A673 (cell line): ENCODE data around the gene THNSL1. TPM values are rescaled to one million over a fixed set of nuclear protein-coding genes. Genes with fewer than 3 reads are reported as not detected.
A peak's percentile ranks its signal among the peaks of the same experiment; 100 is the strongest.

Source experiments
- BruUV-seq: library from RNA; stranded (reverse); fragments of 400-500 nt; replicated peaks from 2 replicates; lab custom pipeline; 2021; lab: Mats Ljungman, UMichigan
- CTCF ChIA-PET: fragments of 300-600 bp; sonication (Branson Sonifier 250); formaldehyde crosslinking; loops from one replicate; lab custom pipeline; 2022; ENCODE audit warnings: antibody characterized with exemption; lab: Charles Lee
- POLR2A ChIA-PET: fragments of 300-600 bp; sonication (Branson Sonifier 250); formaldehyde crosslinking; loops from one replicate; lab custom pipeline; 2022; ENCODE audit warnings: antibody characterized with exemption; ENCODE audit not compliant: low non-redundant PET; lab: Charles Lee
- DNase-seq: peaks from one replicate; pipeline ENCODE4 v3.0.0-alpha.2; 2015; ENCODE audit warnings: low spot score
- H3K27ac ChIP-seq: fragments of 200-600 bp; sonication (generic); 2 replicates; pipeline ENCODE4 v1.5.1; 2016; ENCODE audit warnings: mixed run types, low read depth, mild to moderate bottlenecking, mixed read lengths, antibody characterized with exemption, low read length; ENCODE audit not compliant: poor library complexity, severe bottlenecking
- H3K27me3 ChIP-seq: fragments of 200-600 bp; sonication (generic); replicated peaks from 2 replicates; pipeline ENCODE4 v1.6.1; 2017; ENCODE audit warnings: mixed run types, low read depth, mild to moderate bottlenecking, mixed read lengths, antibody characterized with exemption, low read length; ENCODE audit not compliant: insufficient read depth, poor library complexity
- H3K36me3 ChIP-seq: fragments of 200-600 bp; sonication (generic); 2 replicates; pipeline ENCODE4 v1.6.1; 2016; ENCODE audit warnings: mixed run types, mild to moderate bottlenecking, mixed read lengths, antibody characterized with exemption, low read length; ENCODE audit not compliant: insufficient read depth, poor library complexity, severe bottlenecking
- H3K4me1 ChIP-seq: fragments of 200-600 bp; sonication (generic); 2 replicates; pipeline ENCODE4 v1.6.1; 2017; ENCODE audit warnings: mixed run types, mild to moderate bottlenecking, mixed read lengths, antibody characterized with exemption, low read length; ENCODE audit not compliant: insufficient read depth, poor library complexity, severe bottlenecking
- H3K4me3 ChIP-seq: fragments of 200-600 bp; sonication (generic); 2 replicates; pipeline ENCODE4 v1.5.1; 2016; ENCODE audit warnings: low read depth, mixed run types, mild to moderate bottlenecking, mixed read lengths, low read length; ENCODE audit not compliant: poor library complexity, severe bottlenecking
- H3K9me3 ChIP-seq: fragments of 200-600 bp; sonication (generic); 2 replicates; pipeline ENCODE4 v1.6.1; 2016; ENCODE audit warnings: mixed run types, low read depth, mild to moderate bottlenecking, mixed read lengths, antibody characterized with exemption, low read length; ENCODE audit not compliant: poor library complexity, severe bottlenecking
- CTCF ChIP-seq: fragments of 300-800, 200-600 bp; sonication (generic); conservative IDR thresholded peaks from 2 replicates; pipeline ENCODE4 v1.5.1; 2017; ENCODE audit warnings: low read depth, mild to moderate bottlenecking, antibody characterized with exemption, low read length, moderate library complexity, mixed read lengths
- EZH2 ChIP-seq: fragments of 200-600 bp; sonication (generic); IDR thresholded peaks from 2 replicates; pipeline ENCODE4 v1.6.1; 2017; ENCODE audit warnings: borderline replicate concordance, low read depth, mild to moderate bottlenecking, mixed read lengths, antibody characterized with exemption, low read length; ENCODE audit not compliant: poor library complexity, severe bottlenecking
- intact Hi-C: fragments of 100-400 bp; cut with micrococcal nuclease; formaldehyde crosslinking; loops from one replicate; pipeline ENCODE4 v1.10.0; 2022; ENCODE audit not compliant: unreplicated experiment
- total RNA-seq: library from RNA; stranded (reverse); gene quantifications from 2 replicates; pipeline ENCODE4 v1.2.3, GENCODE V29; 2021

THNSL1 gene
- total RNA-seq, 1 experiment from 2014 or later: 7.1 TPM

GRCh38 chr10:25059990-25060389 lies 43.6 kb downstream of the THNSL1 start:
- Histone ChIP-seq H3K27ac (no peak overlapping the region), H3K9me3 (no peaks in the 10 kb centered on the region), H3K4me3 (no peak overlapping the region), H3K36me3 (no peaks in the 10 kb centered on the region), H3K4me1 (no peaks in the 10 kb centered on the region), H3K27me3 (no peaks in the 10 kb centered on the region)
- CTCF ChIA-PET: no interaction called here
- POLR2A ChIA-PET: no interaction called here
- intact Hi-C loops: no loop called here
- peak; percentile 80 for DNase-seq
- BruUV-seq: no TSS peak
- TF ChIP-seq EZH2: no peak
- no peak for TF ChIP-seq CTCF

- no peak for TF ChIP-seq EZH2
- no peak for TF ChIP-seq CTCF
- BruUV-seq: no TSS peak
- Histone ChIP-seq H3K9me3 (no peaks in the 10 kb centered on the region), H3K4me1 (no peaks in the 10 kb centered on the region), H3K36me3 (no peaks in the 10 kb centered on the region), H3K4me3 (no peak overlapping the region), H3K27ac (no peak overlapping the region), H3K27me3 (no peaks in the 10 kb centered on the region)
- no peak for DNase-seq
- ChIA-PET POLR2A (no interaction called here), CTCF (no interaction called here)
- intact Hi-C loops: no loop called here
Observed at GRCh38 chr10:25061125-25061524, 44.7 kb downstream of the THNSL1 start.

- intact Hi-C loops: no loop called here
- no peak for DNase-seq
- Histone ChIP-seq H3K9me3 (no peaks in the 10 kb centered on the region), H3K27ac (no peak overlapping the region), H3K4me1 (no peaks in the 10 kb centered on the region), H3K4me3 (no peak overlapping the region), H3K36me3 (no peaks in the 10 kb centered on the region), H3K27me3 (no peaks in the 10 kb centered on the region)
- TF ChIP-seq CTCF (no peak), EZH2 (no peak)
- POLR2A ChIA-PET: no interaction called here
- no TSS peak for BruUV-seq
- CTCF ChIA-PET: no interaction called here
Observed at GRCh38 chr10:25061711-25062449, 45.5 kb downstream of the THNSL1 start.
